Bronchial epithelial cell (primary cell): Measurements from ENCODE around the gene CFAP69. TPM values are rescaled to one million over a fixed set of nuclear protein-coding genes. Genes with fewer than 3 reads are reported as not detected.

ENCODE experiments used
- DNase-seq: peaks from one replicate; pipeline ENCODE4 v3.0.0-alpha.2; 2010; ENCODE audit warnings: low read depth
- FAIRE-seq: peaks from 2 replicates; lab custom pipeline; 2011; peaks lifted over from hg19 to GRCh38; lab: Jason Lieb, UNC
- H3K27me3 ChIP-seq: 2 replicates; pipeline ENCODE4 v1.5.1; 2011; ENCODE audit warnings: low read length; ENCODE audit not compliant: control insufficient read depth, insufficient read depth
- H3K36me3 ChIP-seq: 2 replicates; pipeline ENCODE4 v1.5.1; 2011; ENCODE audit warnings: low read length; ENCODE audit not compliant: control insufficient read depth, insufficient read depth
- H3K4me3 ChIP-seq: 2 replicates; pipeline ENCODE4 v1.5.1; 2011; ENCODE audit warnings: mild to moderate bottlenecking, low read depth, low read length, control low read depth
- total RNA-seq: library from RNA; depleted of rRNA; stranded (reverse); fragments of >200 nt; gene quantifications from 2 replicates; pipeline ENCODE4 v1.2.1, GENCODE V29; 2014
- TF ChIP-seq, protein P1 (sequence below): IDR thresholded peaks from 2 replicates; pipeline ENCODE4 v1.5.1; 2011; ENCODE audit warnings: mild to moderate bottlenecking, moderate library complexity, low read length, control low read depth, inconsistent platforms; ENCODE audit not compliant: insufficient read depth, severe bottlenecking

Gene CFAP69
- total RNA-seq, 1 donor from 2014 or later: 0.53 TPM

GRCh38 chr7:90298145-90299038, 53.4 kb downstream of the CFAP69 start:
- peak; percentile 83 for DNase-seq
- FAIRE-seq: no peak
- H3K36me3 ChIP-seq: no peaks in the 10 kb centered on the region

DNA sequence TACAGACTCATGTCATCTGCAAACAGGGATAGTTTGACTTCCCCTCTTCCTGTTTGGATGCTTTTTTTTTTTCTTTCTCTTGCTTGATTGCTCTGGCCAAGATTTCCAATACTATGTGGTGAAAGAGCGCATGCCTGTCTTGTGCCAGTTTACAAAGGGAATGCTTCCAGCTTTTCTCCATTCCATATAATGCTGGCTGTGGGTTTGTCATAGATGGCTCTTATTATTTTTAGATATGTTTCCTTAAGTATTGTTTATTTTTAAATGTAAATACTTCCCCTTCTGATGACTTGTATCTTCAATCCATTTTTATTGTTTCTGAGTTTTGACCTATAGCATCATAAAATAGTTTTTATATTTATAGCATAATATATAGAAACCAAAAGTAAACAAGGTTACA, 58.3 kb downstream of the CFAP69 start:
- DNase-seq (no peak), FAIRE-seq (no peak)
- Histone ChIP-seq H3K4me3 (no peak overlapping the region), H3K27me3 (no peaks in the 10 kb centered on the region), H3K36me3 (no peaks in the 10 kb centered on the region)
- TF ChIP-seq, protein P1, sequence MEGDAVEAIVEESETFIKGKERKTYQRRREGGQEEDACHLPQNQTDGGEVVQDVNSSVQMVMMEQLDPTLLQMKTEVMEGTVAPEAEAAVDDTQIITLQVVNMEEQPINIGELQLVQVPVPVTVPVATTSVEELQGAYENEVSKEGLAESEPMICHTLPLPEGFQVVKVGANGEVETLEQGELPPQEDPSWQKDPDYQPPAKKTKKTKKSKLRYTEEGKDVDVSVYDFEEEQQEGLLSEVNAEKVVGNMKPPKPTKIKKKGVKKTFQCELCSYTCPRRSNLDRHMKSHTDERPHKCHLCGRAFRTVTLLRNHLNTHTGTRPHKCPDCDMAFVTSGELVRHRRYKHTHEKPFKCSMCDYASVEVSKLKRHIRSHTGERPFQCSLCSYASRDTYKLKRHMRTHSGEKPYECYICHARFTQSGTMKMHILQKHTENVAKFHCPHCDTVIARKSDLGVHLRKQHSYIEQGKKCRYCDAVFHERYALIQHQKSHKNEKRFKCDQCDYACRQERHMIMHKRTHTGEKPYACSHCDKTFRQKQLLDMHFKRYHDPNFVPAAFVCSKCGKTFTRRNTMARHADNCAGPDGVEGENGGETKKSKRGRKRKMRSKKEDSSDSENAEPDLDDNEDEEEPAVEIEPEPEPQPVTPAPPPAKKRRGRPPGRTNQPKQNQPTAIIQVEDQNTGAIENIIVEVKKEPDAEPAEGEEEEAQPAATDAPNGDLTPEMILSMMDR: no peak

More at GRCh38 chr7:90298145-90299038, 53.4 kb downstream of the CFAP69 start:
- no peaks in the 10 kb centered on the region for H3K27me3 ChIP-seq
- TF ChIP-seq, protein P1: peak; percentile 68
- no peak overlapping the region for H3K4me3 ChIP-seq

DNA sequence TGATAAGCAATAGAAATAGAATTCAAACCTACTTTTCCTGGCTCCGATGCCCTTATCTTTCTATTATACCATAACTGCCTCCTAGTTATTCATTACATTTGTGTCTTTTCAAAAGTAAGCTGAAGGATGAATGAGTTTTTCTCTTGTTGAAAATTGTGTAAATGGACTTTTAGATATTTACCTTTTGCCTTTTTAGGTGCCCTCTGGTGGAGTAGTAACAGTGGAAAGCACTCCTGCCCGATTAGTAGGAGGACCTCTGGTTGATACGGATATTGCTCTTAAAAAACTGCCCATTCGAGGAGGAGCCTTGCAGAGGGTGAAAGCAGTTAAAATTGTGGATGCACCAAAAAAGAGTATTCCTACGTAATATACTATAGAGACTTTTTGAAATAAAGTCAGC, 64.9 kb downstream of the CFAP69 start:
- no peak for FAIRE-seq
- Histone ChIP-seq H3K4me3 (no peak overlapping the region), H3K27me3 (no peaks in the 10 kb centered on the region), H3K36me3 (no peaks in the 10 kb centered on the region)
- no peak for DNase-seq
- TF ChIP-seq, protein P1: no peak

DNA sequence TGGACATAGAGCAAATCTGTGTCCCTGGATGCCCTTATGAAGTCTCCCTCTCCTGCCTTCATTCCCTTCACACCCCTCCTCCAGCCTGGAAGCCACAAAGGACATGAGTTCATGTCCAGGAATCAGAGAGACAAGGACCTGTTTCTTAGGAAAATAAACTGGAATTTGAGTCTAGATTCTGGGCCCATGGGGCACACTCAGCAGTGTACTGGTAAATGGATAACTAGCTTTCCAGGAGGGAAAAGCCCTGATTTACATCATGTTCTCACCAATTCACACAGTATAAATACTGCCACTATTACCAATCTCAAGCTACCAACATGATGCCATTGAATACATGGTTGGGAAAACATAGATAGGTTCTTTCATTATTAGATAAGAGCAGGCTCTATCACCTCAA, 66.2 kb downstream of the CFAP69 start:
- Histone ChIP-seq H3K36me3 (no peaks in the 10 kb centered on the region), H3K4me3 (no peak overlapping the region), H3K27me3 (no peaks in the 10 kb centered on the region)
- FAIRE-seq (no peak), DNase-seq (no peak)
- TF ChIP-seq, protein P1: no peak

DNA sequence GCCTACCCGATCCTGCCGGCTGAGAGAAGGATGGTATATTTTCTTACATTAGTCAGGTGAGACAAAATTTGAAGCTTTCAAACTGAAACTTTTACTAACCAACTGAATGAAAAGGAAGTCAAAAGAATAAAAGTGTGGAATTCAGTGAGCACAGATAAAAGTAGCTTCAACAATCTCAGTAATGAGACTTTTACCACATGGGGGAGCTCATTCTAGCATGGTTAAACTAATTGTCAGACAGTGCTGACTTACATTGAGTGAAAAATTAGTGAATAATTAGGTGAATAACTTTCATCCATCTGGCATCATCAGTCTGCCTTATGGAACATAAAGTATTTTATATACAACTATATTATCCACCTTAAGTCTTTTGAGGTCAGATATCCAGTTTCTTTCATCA, 67.8 kb downstream of the CFAP69 start:
- Histone ChIP-seq H3K4me3 (no peak overlapping the region), H3K27me3 (peaks cover under 1% of the 10 kb centered on the region), H3K36me3 (no peaks in the 10 kb centered on the region)
- DNase-seq: peak; percentile 37
- TF ChIP-seq, protein P1: peak; percentile 27
- FAIRE-seq: no peak

DNA sequence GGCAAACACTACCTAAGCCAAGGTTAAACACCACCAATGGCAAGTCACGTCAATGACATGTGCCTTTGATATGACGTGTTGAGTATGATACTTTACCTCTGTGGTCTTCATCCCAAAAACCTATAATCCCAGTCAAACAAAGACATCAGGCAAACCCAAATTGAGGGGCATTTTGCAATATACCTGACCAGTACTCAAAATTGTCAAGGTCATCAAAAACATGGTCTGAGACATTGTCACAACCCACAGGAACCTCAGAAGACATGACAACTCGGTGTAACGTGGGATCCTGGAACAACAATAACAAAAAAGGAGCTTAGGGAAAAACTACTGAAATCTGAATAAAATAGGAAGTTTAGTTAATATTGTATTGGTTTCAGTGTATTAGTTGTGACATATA, 68.9 kb downstream of the CFAP69 start:
- H3K27me3 ChIP-seq: peaks cover 3% of the 10 kb centered on the region
- FAIRE-seq: no peak
- no peak overlapping the region for H3K4me3 ChIP-seq
- no peaks in the 10 kb centered on the region for H3K36me3 ChIP-seq
- TF ChIP-seq, protein P1: no peak
- no peak for DNase-seq
